Pancreas (tissue), 10 donors: ENCODE measurements around the gene ICE2. TPM values are rescaled to one million over a fixed set of nuclear protein-coding genes. Genes with fewer than 3 reads are reported as not detected.

ENCODE experiments used
- ATAC-seq, 4 donors: fragments of 200-7000 bp; cut with Tn5 transposase; one replicate each; pipeline versions ENCODE4 v1.8.0 to v1.9.1; 2020; ENCODE audit warnings: mild to moderate bottlenecking in 4 of 4, moderate library complexity in 4 of 4
- DNase-seq, 6 donors: peaks; one replicate each; pipeline ENCODE4 v3.0.0-alpha.2; 2020
- FAIRE-seq: peaks from 2 replicates; lab custom pipeline; 2012; peaks lifted over from hg19 to GRCh38; lab: Jason Lieb, UNC
- H3K27ac ChIP-seq, 4 donors: fragments of 200-600 bp; sonication (generic); 1 replicate in 3 of 4; 2 replicates in 1 of 4; pipeline versions ENCODE4 v1.5.0 to v1.8.0; 2020
- H3K27me3 ChIP-seq, 4 donors: fragments of 200-600 bp; one replicate each; pipeline ENCODE4 v1.8.0; 2021
- H3K36me3 ChIP-seq, 3 donors: fragments of 200-600 bp; sonication (generic) in 1 of 3; one replicate each; pipeline versions ENCODE4 v1.5.0 to v1.8.0; 2020 to 2021
- H3K4me1 ChIP-seq, 3 donors: fragments of 200-600 bp; one replicate each; pipeline ENCODE4 v1.8.0; 2021
- H3K4me3 ChIP-seq, 4 donors: fragments of 200-600 bp; sonication (generic) in 2 of 4; one replicate each; pipeline versions ENCODE4 v1.5.0 to v1.8.0; 2020 to 2021
- H3K9me3 ChIP-seq, 4 donors: fragments of 200-600 bp; one replicate each; pipeline ENCODE4 v1.8.0; 2021
- WGBS, 2 donors: extraction: QIAGEN DNeasy Blood & Tissue Kit; methylation state at CpG; one replicate each; pipeline ENCODE4 v1.1.7; 2013; 5-methylcytosine and 5-hydroxymethylcytosine counted together
- intact Hi-C, 3 donors: fragments of 100-400 bp; cut with DNase I; formaldehyde crosslinking; loops; one replicate each; pipeline versions ENCODE4 v1.11.1 to v1.14.2; 2022
- polyA plus RNA-seq, 2 donors: library from polyadenylated mRNA; stranded (reverse); fragments of 200-250 nt; gene quantifications; one replicate each; pipeline ENCODE4 v1.2.3, GENCODE V29; 2013
- total RNA-seq, 6 donors: library from RNA; stranded (reverse); fragmentation: NEBNext Ultra II Directional in 4 of 6; extraction: Animal tissue kit (Norgen Biotek cat#: 25700) in 4 of 6; gene quantifications; one replicate each; pipeline versions ENCODE4 v1.2.1 to v1.2.4, GENCODE V29; 2021 to 2023
- TF ChIP-seq, protein P1 (sequence below), 4 donors: fragments of 200-600 bp; sonication (generic) in 3 of 4; IDR thresholded peaks; one replicate each; pipeline versions ENCODE4 v1.5.0 to v1.8.0; 2021; ENCODE audit warnings: antibody characterized with exemption in 4 of 4
- donor health status: healthy with polysubstance abuse.
- donor health status: DM: no; HTN: no; CAD: no; lungs with moderate emphysema.
- donor health status: DM: no; HTN: no; CAD: no.
- donor health status: control.
- donor health status: control.
- donor health status: Bipolar disorder and iron deficiency.
- donor health status: DM: yes; HTN: yes; CAD: no.
- donor health status: DM: no; HTN: no; CAD: no.
- donor health status: DM: no; HTN: no; CAD: no.
- donor health status: DM: yes; HTN: yes; CAD: no.

The ICE2 gene
- total and polyA plus RNA-seq, 8 donors = 6.7 to 28.9 (median 19.0) TPM

DNA sequence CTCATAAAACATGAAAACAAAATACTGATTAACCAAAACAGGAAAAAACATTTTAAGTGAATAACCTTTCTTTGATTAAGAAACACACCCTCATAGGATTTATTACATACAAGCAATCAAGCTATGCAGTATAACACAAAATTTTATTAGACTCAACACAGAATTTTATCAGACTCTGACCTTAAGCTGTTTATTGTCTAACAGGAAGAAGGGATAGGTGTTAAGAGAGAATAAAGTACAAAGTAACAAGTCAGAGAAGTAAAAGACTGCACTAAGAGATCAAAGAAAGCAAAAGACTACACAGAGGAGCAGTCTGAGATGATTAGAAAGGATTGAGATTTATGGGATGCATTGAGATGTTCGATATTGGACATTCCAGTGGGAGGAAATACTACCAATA is 37.6 kb downstream of the ICE2 start:
- no peak for ATAC-seq

DNA sequence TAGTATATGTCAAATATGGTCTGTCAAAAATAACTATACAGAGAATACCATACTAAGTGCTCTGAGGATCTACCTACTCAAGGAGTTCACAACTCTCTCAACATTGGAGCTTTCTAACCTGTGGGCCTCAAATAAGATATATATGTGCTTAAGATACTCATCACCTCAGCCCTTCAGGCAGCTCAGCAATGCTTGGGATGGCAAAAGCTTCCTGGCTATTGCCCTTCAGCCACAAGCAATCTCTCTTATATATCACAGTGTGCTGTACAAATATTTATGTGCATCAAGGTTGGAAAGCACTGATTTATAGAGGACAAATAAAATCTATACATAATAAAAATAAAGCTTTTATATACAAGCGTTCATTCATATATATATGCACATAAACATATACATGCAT is 40.3 kb downstream of the ICE2 start:
- ATAC-seq (no peak), FAIRE-seq (no peak), DNase-seq (no peak)
- WGBS, 2 donors = 86 to 93% methylated on average over 1 of the region's 1 CpG
- no peaks in the 10 kb centered on the region for H3K27me3 ChIP-seq
- H3K4me1 ChIP-seq = no peaks in the 10 kb centered on the region
- no peak overlapping the region for H3K4me3 ChIP-seq
- intact Hi-C loops = no loop called here
- TF ChIP-seq, protein P1, sequence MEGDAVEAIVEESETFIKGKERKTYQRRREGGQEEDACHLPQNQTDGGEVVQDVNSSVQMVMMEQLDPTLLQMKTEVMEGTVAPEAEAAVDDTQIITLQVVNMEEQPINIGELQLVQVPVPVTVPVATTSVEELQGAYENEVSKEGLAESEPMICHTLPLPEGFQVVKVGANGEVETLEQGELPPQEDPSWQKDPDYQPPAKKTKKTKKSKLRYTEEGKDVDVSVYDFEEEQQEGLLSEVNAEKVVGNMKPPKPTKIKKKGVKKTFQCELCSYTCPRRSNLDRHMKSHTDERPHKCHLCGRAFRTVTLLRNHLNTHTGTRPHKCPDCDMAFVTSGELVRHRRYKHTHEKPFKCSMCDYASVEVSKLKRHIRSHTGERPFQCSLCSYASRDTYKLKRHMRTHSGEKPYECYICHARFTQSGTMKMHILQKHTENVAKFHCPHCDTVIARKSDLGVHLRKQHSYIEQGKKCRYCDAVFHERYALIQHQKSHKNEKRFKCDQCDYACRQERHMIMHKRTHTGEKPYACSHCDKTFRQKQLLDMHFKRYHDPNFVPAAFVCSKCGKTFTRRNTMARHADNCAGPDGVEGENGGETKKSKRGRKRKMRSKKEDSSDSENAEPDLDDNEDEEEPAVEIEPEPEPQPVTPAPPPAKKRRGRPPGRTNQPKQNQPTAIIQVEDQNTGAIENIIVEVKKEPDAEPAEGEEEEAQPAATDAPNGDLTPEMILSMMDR (IDR thresholded peaks at IDR 0.05) = no peak
- no peaks in the 10 kb centered on the region for H3K9me3 ChIP-seq
- H3K27ac ChIP-seq = no peak overlapping the region
- H3K36me3 ChIP-seq = no peaks in the 10 kb centered on the region

More for the DNA sequence above, 37.6 kb downstream of the ICE2 start:
- TF ChIP-seq, protein P1 (IDR thresholded peaks at IDR 0.05) = no peak
- no peaks in the 10 kb centered on the region for H3K36me3 ChIP-seq
- 58 to 65% methylated on average over 1 of the region's 1 CpG for WGBS, 2 donors
- H3K4me3 ChIP-seq = no peak overlapping the region
- intact Hi-C loops = loop anchor here in 1 of 3 donors (10.0 kb wide), 1 partner anchor 87 kb away; no protein-coding TSS in a partner anchor
- no peaks in the 10 kb centered on the region for H3K9me3 ChIP-seq
- no peaks in the 10 kb centered on the region for H3K27me3 ChIP-seq
- FAIRE-seq (peak; percentile 49), DNase-seq (no peak)
- H3K27ac ChIP-seq = no peak overlapping the region
- H3K4me1 ChIP-seq = no peaks in the 10 kb centered on the region

DNA sequence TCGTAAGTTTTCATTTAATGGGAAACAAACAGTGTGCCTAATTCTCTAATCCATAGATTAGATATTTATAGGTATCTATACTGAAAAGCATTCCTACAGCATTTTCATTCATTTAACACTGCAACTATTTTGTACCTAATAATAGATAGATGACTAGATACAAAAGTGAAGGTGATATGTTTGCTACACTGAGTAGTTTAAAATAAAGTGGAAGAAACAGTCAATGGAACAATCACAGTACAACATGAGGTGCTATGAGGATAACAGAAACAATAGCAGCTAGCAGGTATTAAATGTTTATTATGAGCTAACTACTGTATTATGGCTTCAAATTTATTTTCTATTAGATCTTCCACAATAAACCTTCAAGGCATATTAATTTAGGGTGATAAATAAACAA is 50.0 kb downstream of the ICE2 start:
- FAIRE-seq (no peak), ATAC-seq (no peak), DNase-seq (no peak)
- Histone ChIP-seq H3K27ac (no peak overlapping the region), H3K4me3 (no peak overlapping the region), H3K4me1 (no peaks in the 10 kb centered on the region), H3K9me3 (no peaks in the 10 kb centered on the region), H3K36me3 (peaks cover 0 to 4% (median 0%) of the 10 kb centered on the region in 3 donors), H3K27me3 (no peaks in the 10 kb centered on the region)
- TF ChIP-seq, protein P1 (IDR thresholded peaks at IDR 0.05) = no peak
- 91 to 98% methylated on average over 1 of the region's 1 CpG for WGBS, 2 donors
- intact Hi-C loops = loop anchor here in 1 of 3 donors (10.0 kb wide), 1 partner anchor 74 kb away; no protein-coding TSS in a partner anchor

DNA sequence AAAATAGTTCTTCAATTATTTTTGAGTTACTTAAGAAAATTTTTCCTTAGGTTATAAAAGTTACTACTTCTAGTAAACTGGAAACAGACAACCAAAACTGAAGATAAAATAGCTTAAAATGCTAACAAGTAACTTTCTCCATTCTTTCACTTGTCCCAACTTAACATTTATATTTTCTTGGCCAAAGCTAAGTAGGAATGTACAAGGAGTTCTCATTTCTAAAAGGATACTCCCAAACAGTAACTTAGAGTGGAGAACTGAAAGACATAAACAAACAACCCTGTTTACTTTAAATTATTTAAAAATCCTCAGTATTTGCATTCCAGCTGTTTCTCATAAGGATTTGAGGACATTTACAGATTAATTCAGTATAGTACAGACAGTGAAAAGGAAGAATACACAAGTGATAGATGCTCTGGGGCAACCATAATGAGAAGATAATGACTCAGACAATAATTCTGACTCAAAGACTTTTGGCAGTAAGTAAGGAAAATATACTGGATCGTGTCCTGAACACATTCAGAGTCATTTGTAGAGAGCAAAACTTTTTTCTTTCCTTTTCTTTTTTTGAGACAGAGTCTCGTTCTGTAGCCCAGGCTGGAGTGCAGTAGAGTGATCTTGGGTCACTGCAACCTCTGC is 52.0 kb downstream of the ICE2 start:
- 82 to 89% methylated on average over 2 of the region's 2 CpGs for WGBS, 2 donors
- H3K4me3 ChIP-seq = no peak overlapping the region
- peaks cover 0 to 4% (median 0%) of the 10 kb centered on the region in 3 donors for H3K36me3 ChIP-seq
- intact Hi-C loops = loop anchor here in 1 of 3 donors (10.0 kb wide), 1 partner anchor 72 kb away; no protein-coding TSS in a partner anchor
- FAIRE-seq (no peak), ATAC-seq (peak in 3 of 4 donors; percentile 18 to 53 (median 37)), DNase-seq (no peak)
- TF ChIP-seq, protein P1 (IDR thresholded peaks at IDR 0.05) = no peak
- H3K27me3 ChIP-seq = no peaks in the 10 kb centered on the region
- no peaks in the 10 kb centered on the region for H3K4me1 ChIP-seq
- no peaks in the 10 kb centered on the region for H3K9me3 ChIP-seq
- no peak overlapping the region for H3K27ac ChIP-seq

DNA sequence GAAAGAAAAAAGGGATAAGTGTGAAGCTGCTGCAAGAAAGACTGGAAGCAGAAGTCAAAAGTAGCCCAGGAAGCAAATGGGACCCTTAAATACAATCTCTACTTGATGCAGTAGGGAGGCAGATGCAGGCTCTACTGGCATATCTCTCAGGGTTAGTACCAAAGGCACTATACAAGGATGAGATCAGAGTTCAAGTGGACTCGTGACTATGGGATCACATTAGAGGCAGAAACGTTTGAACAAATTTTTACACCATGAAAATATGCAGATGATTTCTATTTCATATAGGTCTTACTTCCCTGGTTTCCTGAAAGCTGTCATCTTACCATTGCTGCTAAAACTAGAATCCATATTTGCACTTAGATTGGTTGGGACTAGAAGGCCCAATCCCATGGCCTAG is 53.5 kb downstream of the ICE2 start:
- DNase-seq (no peak), FAIRE-seq (no peak), ATAC-seq (no peak)
- no peak overlapping the region for H3K27ac ChIP-seq
- H3K36me3 ChIP-seq = peaks cover 0 to 12% (median 0%) of the 10 kb centered on the region in 3 donors
- intact Hi-C loops = loop anchor here in 1 of 3 donors (10.0 kb wide), 1 partner anchor 71 kb away; no protein-coding TSS in a partner anchor
- no peaks in the 10 kb centered on the region for H3K9me3 ChIP-seq
- TF ChIP-seq, protein P1 (IDR thresholded peaks at IDR 0.05) = no peak
- 76 to 92% methylated on average over 2 of the region's 2 CpGs for WGBS, 2 donors
- H3K27me3 ChIP-seq = no peaks in the 10 kb centered on the region
- no peaks in the 10 kb centered on the region for H3K4me1 ChIP-seq
- no peak overlapping the region for H3K4me3 ChIP-seq
